RWPE2 (cell line): ENCODE measurements around the gene TRAF1.

Experiments
- ATAC-seq: fragments of 200-7000 bp; cut with Tn5 transposase; 3 replicates; pipeline ENCODE4 v1.9.1; 2021; ENCODE audit warnings: low read depth
- DNase-seq: peaks from one replicate; pipeline ENCODE4 v3.0.0-alpha.2; 2020; ENCODE audit warnings: low spot score
- H3K27ac ChIP-seq: fragments of 450-650 bp; 2 replicates; pipeline ENCODE4 v1.5.1; 2017; ENCODE audit warnings: mild to moderate bottlenecking; ENCODE audit not compliant: poor library complexity, severe bottlenecking
- H3K27me3 ChIP-seq: fragments of 250-450 bp; sonication (Bioruptor Pico); 2 replicates; pipeline ENCODE4 v1.5.1; 2021; ENCODE audit warnings: mild to moderate bottlenecking, moderate library complexity; ENCODE audit not compliant: insufficient read depth, poor library complexity, severe bottlenecking
- H3K36me3 ChIP-seq: fragments of 250-450 bp; sonication (Bioruptor Pico); 2 replicates; pipeline ENCODE4 v1.5.1; 2020; ENCODE audit warnings: low read depth, mild to moderate bottlenecking, moderate library complexity
- H3K4me1 ChIP-seq: fragments of 250-450 bp; sonication (Bioruptor Pico); 2 replicates; pipeline ENCODE4 v1.5.1; 2021; ENCODE audit warnings: mild to moderate bottlenecking, moderate library complexity; ENCODE audit not compliant: insufficient read depth, poor library complexity, severe bottlenecking
- H3K4me3 ChIP-seq: fragments of 250-450 bp; sonication (Bioruptor Pico); 2 replicates; pipeline ENCODE4 v1.5.1; 2021; ENCODE audit warnings: mild to moderate bottlenecking, moderate library complexity; ENCODE audit not compliant: severe bottlenecking
- H3K9me3 ChIP-seq: fragments of 250-450 bp; sonication (Bioruptor Pico); 2 replicates; pipeline ENCODE4 v1.5.1; 2021; ENCODE audit warnings: mild to moderate bottlenecking, moderate library complexity; ENCODE audit not compliant: severe bottlenecking
- CTCF ChIP-seq: fragments of 450-650 bp; IDR thresholded peaks from one replicate; pipeline ENCODE4 v1.5.1; 2017; ENCODE audit warnings: mild to moderate bottlenecking, moderate library complexity; ENCODE audit not compliant: poor library complexity, severe bottlenecking

TRAF1 gene

GRCh38 chr9:120934281-120934680 is 7.7 kb upstream of the TRAF1 start:
- H3K27me3 ChIP-seq, result no peaks in the 10 kb centered on the region
- H3K9me3 ChIP-seq, result no peaks in the 10 kb centered on the region
- no peak overlapping the region for H3K4me3 ChIP-seq
- H3K4me1 ChIP-seq, result peaks cover 32% of the 10 kb centered on the region
- no peaks in the 10 kb centered on the region for H3K36me3 ChIP-seq
- no peak for TF ChIP-seq CTCF
- no peak overlapping the region for H3K27ac ChIP-seq
- DNase-seq, result no peak
- ATAC-seq, result no peak

- Histone ChIP-seq H3K4me1 (peaks cover 34% of the 10 kb centered on the region), H3K4me3 (no peak overlapping the region), H3K27ac (no peak overlapping the region), H3K36me3 (no peaks in the 10 kb centered on the region), H3K27me3 (no peaks in the 10 kb centered on the region), H3K9me3 (no peaks in the 10 kb centered on the region)
- TF ChIP-seq CTCF, result no peak
- no peak for ATAC-seq
- DNase-seq, result no peak
These were observed 6.9 kb upstream of the TRAF1 start for GRCh38 chr9:120933310-120934055.

GRCh38 chr9:120932086-120932823 is 5.7 kb upstream of the TRAF1 start:
- no peaks in the 10 kb centered on the region for H3K9me3 ChIP-seq
- no peak overlapping the region for H3K4me3 ChIP-seq
- no peaks in the 10 kb centered on the region for H3K36me3 ChIP-seq
- H3K27ac ChIP-seq, result peak overlapping the region; percentile 55
- no peaks in the 10 kb centered on the region for H3K27me3 ChIP-seq
- no peak for TF ChIP-seq CTCF
- DNase-seq, result no peak
- peaks cover 34% of the 10 kb centered on the region for H3K4me1 ChIP-seq
- no peak for ATAC-seq

GRCh38 chr9:120931231-120932085 is 4.9 kb upstream of the TRAF1 start:
- ATAC-seq, result no peak
- Histone ChIP-seq H3K27ac (peak overlapping the region; percentile 55), H3K4me1 (peaks cover 34% of the 10 kb centered on the region), H3K36me3 (no peaks in the 10 kb centered on the region), H3K27me3 (no peaks in the 10 kb centered on the region), H3K4me3 (no peak overlapping the region), H3K9me3 (no peaks in the 10 kb centered on the region)
- no peak for DNase-seq
- no peak for TF ChIP-seq CTCF
